Measurements from ENCODE around the gene APC. TPM values are rescaled to one million over a fixed set of nuclear protein-coding genes. Genes with fewer than 3 reads are reported as not detected.

The APC gene
- total and polyA plus RNA-seq, 2 donors from 2014 or later, result 2.7 to 44.9 TPM

- H3K9ac ChIP-seq (ENCODE audit: low read length in 3 of 3), result no peak overlapping the region
- FAIRE-seq (no peak), DNase-seq (no peak)
- H3K36me3 ChIP-seq (ENCODE audit: control insufficient read depth in 2 of 3, insufficient read depth in 3 of 3, low read length in 3 of 3), result peaks cover 3 to 15% (median 6%) of the 10 kb centered on the region in 3 donors
- H3K4me3 ChIP-seq (ENCODE audit: low read length in 3 of 3), result no peak overlapping the region
- intact Hi-C loops (cut with DNase I), result no loop called here
- no peak for TF ChIP-seq CTCF (IDR thresholded peaks at IDR 0.05; ENCODE audit: borderline replicate concordance, extremely low read depth, insufficient read depth)
- H3K27ac ChIP-seq (ENCODE audit: low read depth in 2 of 2, low read length in 2 of 2), result no peak overlapping the region
- H3K9me3 ChIP-seq (ENCODE audit: control insufficient read depth in 2 of 3, insufficient read depth in 1 of 3, low read length in 3 of 3), result no peaks in the 10 kb centered on the region
- H3K4me1 ChIP-seq (ENCODE audit: control insufficient read depth in 2 of 3, insufficient read depth in 2 of 3, low read depth in 1 of 3, low read length in 3 of 3), result no peaks in the 10 kb centered on the region
- H3K27me3 ChIP-seq (ENCODE audit: control insufficient read depth, insufficient read depth, low read length), result no peaks in the 10 kb centered on the region
Measured at GRCh38 chr5:112795944-112796678, 58.4 kb downstream of the APC start.

GRCh38 chr5:112799661-112800060, 62.0 kb downstream of the APC start:
- Histone ChIP-seq H3K36me3 (ENCODE audit: control insufficient read depth in 2 of 3, insufficient read depth in 3 of 3, low read length in 3 of 3) (peaks cover 0 to 5% (median under 1%) of the 10 kb centered on the region in 3 donors), H3K9me3 (ENCODE audit: control insufficient read depth in 2 of 3, insufficient read depth in 1 of 3, low read length in 3 of 3) (no peaks in the 10 kb centered on the region), H3K4me1 (ENCODE audit: control insufficient read depth in 2 of 3, insufficient read depth in 2 of 3, low read depth in 1 of 3, low read length in 3 of 3) (no peaks in the 10 kb centered on the region), H3K9ac (ENCODE audit: low read length in 3 of 3) (no peak overlapping the region), H3K27me3 (ENCODE audit: control insufficient read depth, insufficient read depth, low read length) (no peaks in the 10 kb centered on the region), H3K27ac (ENCODE audit: low read depth in 2 of 2, low read length in 2 of 2) (no peak overlapping the region), H3K4me3 (ENCODE audit: low read length in 3 of 3) (no peak overlapping the region)
- FAIRE-seq (no peak), DNase-seq (no peak)
- intact Hi-C loops (cut with DNase I), result no loop called here
- no peak for TF ChIP-seq CTCF (IDR thresholded peaks at IDR 0.05; ENCODE audit: borderline replicate concordance, extremely low read depth, insufficient read depth)

GRCh38 chr5:112800891-112801290, 63.2 kb downstream of the APC start:
- H3K36me3 ChIP-seq (ENCODE audit: control insufficient read depth in 2 of 3, insufficient read depth in 3 of 3, low read length in 3 of 3), result peaks cover 0 to 2% (median 0%) of the 10 kb centered on the region in 3 donors

More at GRCh38 chr5:112800891-112801290, 63.2 kb downstream of the APC start:
- no peak overlapping the region for H3K9ac ChIP-seq (ENCODE audit: low read length in 3 of 3)
- FAIRE-seq (no peak), DNase-seq (peak in 1 of 5 donors; percentile 14)
- no peak overlapping the region for H3K27ac ChIP-seq (ENCODE audit: low read depth in 2 of 2, low read length in 2 of 2)
- H3K9me3 ChIP-seq (ENCODE audit: control insufficient read depth in 2 of 3, insufficient read depth in 1 of 3, low read length in 3 of 3), result no peaks in the 10 kb centered on the region
- TF ChIP-seq CTCF (IDR thresholded peaks at IDR 0.05; ENCODE audit: borderline replicate concordance, extremely low read depth, insufficient read depth), result no peak
- H3K27me3 ChIP-seq (ENCODE audit: control insufficient read depth, insufficient read depth, low read length), result no peaks in the 10 kb centered on the region
- intact Hi-C loops (cut with DNase I), result no loop called here
- no peaks in the 10 kb centered on the region for H3K4me1 ChIP-seq (ENCODE audit: control insufficient read depth in 2 of 3, insufficient read depth in 2 of 3, low read depth in 1 of 3, low read length in 3 of 3)
- no peak overlapping the region for H3K4me3 ChIP-seq (ENCODE audit: low read length in 3 of 3)
